ENCODE measurements around the gene SH2D5. TPM values are rescaled to one million over a fixed set of nuclear protein-coding genes. Genes with fewer than 3 reads are reported as not detected.
"Not testable (repeated sequence)": the region's sequence is repeated elsewhere in the genome, so short reads cannot be mapped to it uniquely, and the experiment has no call there.

SH2D5 gene
- total RNA-seq, 1 donor from 2014 or later: 0.64 TPM

DNA sequence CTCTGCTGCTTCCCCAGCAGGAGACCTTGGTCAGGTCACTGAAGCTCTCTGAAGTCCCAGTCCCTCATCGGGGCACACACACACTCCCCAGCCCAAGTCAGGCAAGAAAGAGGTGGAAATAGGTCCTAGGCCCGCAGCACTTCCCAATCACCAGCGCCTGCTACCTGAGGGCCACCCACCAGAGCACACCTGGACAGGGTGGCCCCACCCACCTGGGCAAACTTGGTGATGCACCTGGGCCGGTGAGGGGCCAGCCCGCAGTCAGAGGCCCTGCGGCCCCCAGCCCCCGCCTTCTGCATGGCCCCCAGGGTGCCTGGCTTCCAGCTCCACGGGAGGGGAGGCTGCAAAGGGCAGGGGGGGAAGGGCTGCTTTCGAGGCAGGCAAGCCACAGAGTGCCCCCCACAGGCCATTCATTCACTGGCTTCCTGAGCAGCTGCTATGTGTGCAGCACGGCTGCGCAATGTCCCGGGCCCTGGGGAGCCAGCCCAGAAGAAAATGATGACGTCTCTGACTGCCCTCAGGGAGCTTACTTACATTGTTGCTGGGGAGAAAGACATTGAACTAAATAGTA lies 4.7 kb downstream of the SH2D5 start:
- ATAC-seq: no peak

GRCh38 chr1:20726932-20727745 lies 5.4 kb downstream of the SH2D5 start:
- ATAC-seq: no peak

DNA sequence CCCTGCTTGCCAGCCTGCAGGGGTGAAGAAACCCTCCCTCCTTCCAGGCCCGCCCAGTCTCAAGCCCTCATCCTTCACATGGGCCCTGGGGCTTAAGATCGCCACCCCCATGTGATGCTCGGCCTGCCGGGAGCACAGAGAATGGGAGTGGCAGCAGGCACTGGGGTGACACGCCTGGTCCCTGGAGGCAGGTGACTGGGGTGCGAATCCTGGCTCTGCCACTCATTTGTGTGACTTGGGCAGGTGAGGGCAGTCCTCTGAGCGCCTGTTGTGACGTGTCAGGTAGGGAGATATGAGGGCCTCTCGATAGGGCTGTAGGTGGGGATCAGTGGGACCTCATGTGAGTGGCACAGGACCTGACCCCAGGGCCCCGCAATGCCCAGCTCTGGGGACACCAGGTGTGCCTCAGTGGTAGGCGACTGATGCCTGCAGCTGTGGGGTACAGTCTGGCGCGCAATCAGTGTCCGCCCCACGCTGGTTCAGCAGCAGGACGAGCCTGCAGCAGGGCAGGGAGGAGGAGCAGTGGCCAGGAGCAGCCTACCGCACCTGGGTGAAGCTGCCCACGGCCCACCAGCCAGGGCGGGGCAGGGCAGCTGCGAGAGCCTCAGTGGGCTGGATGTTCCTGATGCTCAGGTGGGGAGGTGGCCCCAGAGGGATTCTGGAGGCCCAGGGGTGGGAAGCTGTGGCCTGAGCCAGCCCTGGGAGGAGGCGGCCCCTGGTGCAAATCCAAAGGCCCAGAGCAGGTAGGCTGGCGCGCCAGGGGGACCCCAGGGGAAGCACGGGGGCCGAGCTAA lies 6.2 kb downstream of the SH2D5 start:
- ATAC-seq: peak; percentile 14

DNA sequence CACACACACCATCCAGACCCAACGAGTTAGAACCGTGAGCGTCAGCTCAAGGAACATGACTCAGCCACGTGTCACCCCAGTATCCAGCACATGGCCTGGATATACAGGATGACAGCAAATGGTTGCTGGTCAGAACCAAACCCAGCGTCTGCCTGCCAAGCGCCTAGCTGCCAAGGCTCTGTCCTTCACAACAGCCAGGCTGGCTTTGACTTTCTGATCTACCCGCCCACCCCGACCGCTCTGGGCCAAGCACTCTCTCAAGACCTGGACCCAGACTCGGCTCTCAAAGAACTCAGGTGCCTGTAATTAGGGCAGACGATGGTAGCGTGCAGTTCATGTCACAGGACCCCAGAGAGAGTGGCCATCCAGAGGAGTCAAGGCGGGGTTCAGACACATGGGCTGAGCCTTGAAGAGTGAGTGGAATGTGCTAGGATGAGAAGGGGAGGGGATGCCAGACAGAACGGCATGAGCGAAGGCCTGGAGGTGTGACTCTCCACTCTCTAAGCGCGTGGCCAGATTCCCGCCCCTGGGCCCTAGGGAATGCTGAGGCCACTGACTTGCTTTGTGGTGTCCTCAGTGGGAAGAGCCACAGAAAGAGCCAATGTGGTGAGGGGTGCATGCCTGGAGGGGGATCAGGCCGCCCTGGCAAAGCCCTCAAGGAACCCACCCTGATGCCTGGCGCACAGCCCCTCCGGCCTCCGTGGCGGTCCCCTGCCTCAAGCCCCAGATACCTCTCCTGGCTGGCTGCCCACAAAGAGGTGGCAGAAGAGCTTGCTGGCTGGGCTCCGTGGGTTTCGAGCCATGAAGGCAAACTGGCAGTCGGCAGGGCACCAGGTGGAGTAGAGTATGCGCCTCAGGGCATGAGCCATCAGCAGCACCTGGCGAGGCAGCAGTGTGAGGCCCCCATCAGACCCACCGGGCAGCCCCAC lies 7.0 kb downstream of the SH2D5 start:
- peak; percentile 52 for ATAC-seq

DNA sequence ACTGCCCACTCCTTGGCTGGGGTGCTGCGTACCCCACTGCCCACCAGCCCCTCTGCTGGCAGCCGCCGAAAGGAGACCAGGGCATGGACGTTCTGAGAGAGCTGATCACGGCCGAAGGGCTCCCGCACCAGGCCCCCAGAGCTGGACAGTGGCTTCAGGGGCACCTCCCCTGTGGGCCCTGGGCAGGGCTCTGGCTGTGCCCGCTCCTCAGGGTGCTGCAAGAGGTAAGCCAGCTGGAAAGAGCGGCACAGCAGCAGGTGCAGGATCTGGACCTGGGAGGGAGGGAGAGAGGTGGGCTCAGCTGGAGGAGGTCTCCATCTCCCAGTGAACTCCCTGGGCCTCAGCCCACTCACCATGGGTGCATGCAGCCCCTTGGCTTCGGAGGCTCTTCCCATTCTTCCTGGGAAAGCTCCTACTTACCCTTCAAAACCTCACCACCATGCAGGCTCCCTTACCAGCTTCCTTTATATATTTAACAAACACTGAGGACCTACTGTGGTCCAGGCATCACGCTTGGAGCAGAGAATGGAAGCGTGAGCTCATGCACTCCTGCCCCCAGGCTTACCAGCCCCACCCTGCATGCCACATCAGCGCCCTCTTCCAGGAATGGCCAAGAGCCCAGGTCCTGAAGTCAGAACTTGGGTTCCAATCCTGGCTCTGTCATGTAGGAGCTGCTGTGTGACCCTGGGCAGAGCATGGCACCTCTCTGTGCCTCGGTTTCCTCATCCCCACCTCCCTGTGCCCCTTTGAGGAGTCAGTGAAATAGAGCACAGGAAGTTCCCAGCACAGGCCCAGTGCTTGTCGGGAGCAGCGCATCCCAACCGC lies 7.9 kb downstream of the SH2D5 start:
- no peak for ATAC-seq

GRCh38 chr1:20723537-20724363 lies 8.8 kb downstream of the SH2D5 start:
- peak; percentile 39 for ATAC-seq

- no peak for ATAC-seq
Measured at GRCh38 chr1:20723159-20723536, 9.4 kb downstream of the SH2D5 start.

DNA sequence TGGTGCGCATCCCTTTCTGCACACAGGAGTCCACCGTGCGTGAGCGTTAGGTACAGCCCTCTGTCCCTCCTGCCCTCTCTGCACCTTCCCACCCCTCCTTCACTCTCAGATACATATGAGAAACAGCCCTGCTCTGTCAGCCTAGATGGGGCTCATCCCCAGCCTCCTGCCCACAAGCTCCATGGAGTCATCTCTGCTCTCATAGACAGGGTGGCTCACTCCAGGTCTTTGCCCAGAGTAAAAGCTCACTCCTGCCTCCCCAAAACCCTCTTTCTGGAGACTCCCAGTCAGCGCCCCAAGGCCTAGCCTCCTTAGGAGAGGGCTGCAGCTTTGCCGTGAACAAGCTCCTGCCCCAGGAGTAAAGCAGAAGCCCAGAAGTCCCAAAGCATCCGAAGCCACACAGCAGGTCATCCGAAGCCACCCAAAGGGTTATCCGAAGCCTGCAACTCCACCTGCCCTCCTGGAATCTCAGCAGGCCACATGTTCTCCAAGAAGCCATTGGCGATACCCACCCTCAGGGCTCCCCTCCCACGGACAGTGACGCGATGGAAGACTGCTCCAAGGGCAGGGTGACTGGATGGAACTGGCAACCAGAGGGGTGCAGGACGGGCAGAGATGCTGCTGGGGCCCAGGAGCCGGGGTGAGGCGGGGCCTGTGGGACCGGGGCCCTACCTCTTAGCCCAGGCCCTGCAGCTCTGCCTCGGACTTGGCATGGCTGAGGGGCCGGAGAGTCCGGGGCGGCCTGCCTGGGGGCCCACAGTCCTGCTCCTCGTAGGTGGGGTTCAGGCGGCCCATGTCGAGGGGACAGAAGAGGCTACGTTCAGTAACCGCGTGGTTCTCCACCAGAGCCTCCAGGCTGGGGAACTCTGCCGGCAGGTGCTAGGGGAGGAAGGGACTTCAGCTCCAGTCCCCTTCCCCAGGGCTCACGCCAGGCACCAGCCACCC lies 11.1 kb downstream of the SH2D5 start:
- no peak for ATAC-seq

- no peak for ATAC-seq
Measured at GRCh38 chr1:20720631-20721091, 11.8 kb downstream of the SH2D5 start.

GRCh38 chr1:20719871-20720620 lies 12.5 kb downstream of the SH2D5 start:
- no peak for ATAC-seq

DNA sequence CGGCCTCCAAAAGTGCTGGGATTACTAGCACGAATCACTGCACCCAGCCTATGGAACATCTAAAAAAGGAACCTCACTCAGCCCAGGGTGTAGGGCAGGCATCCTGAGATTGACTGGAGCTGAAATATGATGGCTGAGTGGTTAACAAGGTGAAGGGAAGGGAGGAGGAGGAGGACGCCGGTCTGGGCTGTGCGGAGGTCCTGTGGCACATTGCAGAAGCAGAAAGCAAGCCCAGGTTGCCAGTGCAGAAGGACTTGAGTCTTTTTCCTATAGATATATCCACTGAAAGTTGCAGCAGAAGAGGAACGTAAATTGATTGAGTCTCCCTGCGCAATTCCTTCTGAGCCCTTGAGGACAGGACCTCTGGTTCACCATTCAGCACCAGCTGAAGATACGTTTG lies 13.2 kb downstream of the SH2D5 start:
- ATAC-seq: no peak

DNA sequence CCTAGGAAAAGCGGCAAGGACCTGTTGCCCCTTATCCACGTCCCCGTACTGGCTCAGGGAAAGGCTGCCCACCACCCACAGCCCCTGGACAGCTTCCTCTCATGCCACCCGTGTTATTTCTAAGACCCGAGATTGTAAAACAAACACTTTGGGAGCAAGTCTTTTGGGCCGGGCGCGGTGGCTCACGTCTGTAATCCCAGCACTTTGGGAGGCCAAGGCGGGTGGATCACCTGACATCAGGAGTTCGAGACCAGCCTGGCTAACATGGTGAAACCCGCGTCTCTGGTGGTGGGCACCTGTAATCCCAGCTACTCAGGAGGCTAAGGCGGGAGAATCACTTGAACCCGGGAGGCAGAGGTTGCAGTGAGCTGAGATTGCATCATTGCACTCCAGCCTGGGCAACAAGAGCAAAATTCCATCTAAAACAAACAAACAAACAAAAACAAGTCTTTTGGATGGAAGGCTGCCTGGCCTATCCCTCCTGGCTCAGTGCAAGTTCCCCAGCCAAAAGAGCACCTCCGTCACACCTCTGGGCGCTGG lies 14.1 kb downstream of the SH2D5 start:
- not testable (repeated sequence) for ATAC-seq

DNA sequence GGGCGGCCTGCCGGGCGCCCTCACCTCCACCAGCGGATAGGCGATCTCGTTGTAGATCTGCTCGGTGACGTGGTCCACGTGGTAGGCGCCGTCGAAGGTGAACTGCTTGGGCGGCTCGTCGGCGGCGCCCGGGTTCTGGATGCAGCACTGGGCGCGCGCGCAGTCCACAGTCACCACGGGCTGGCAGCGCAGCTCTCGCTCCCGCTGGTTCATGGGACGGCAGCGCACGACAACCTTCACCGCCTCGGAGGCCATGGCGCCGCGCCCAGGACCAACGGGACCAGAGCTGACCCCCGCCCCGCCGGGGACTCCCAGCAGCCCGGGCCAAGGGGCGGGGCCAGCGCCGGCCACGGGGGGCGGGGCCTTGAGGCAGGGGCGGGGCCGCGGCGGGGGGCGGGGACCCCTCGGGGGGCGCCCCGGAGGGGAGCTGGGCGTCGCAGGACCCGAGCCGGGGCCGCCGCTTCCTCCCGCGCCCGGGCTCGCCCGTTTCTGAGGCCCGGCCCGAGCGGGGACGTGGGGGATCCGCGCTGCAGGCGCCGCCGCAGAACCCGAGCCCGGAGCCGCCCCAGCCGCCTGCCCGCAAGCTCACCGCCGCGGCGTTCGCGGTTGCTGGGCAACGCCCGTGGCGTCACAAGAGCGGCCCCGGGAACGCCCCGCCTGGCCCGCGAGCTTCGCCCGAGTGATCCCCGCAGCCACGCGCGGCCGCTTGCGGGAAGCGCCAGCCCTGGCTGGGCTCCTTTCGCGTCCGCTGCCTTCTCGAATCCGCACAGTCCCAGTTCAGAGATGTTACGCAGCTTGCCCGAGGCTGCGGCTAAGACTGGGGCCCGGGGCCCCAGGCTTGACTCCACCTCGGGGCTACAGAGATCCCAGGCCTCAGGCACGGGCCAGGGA lies 14.8 kb downstream of the SH2D5 start, which contains the start of gene KIF17:
TSS of gene KIF17 (minus strand) at position 556 of the 891 bp plus-strand sequence. CDS start at position 255, 301 bp downstream.
- ATAC-seq: peak; percentile 75

DNA sequence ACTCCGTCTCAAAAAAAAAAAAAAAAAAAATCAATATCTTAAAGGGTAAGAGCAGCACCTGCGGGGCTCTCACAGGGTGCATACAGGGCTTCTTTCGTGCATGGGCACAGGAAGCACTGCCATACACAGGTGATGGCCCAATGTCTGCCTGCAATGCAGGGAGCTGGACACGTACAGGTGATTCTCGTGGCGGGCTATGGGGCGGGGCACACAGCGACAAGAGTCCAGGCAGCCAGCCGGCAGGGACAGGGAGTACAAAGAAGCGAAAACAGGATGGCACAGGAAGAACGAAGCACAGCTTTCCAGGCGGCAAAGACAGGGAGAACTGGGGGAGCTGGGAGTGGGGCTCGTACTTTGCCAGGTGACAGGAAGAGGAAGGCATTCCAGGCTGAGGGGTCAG lies 16.3 kb downstream of the SH2D5 start:
- no peak for ATAC-seq

DNA sequence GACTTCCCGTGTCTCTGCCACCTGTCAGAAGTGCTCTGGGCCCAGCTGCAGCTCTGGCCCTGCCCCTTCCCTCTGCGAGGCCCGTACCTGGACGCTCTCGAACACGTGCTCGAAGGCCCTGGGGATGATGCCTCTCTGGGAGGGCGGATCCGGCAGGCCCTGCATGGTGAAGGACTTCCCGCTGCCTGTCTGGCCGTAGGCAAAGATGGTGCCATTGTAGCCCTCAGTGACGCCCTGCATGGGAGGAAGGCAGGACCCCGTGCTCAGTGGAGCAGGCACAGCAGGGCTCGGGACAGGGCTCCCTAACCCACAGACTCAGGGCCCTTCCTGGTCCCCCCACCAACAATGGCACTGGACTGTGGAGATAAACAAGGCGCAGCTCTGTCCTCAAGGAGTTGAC lies 17.1 kb downstream of the SH2D5 start:
- ATAC-seq: no peak

DNA sequence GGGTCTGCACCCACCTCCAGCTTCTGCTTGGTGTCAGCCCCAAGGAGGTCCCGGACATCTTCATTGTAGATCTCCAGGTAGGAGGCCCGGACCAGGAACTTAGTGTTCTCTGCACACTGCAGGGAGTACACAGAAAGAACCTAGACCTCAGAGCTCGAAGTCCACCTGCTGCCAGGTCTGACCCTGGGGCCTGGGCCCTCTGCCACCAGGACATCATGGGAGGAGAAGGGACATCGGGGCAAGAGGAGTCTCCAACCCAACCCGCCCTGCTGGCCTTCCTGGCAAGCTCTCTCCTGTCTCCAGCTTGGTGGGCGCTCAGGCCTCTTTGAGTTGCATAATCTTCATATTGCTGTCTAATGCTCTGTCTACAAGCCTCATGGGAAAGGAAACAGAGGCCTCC lies 19.1 kb downstream of the SH2D5 start:
- ATAC-seq: no peak

- no peak for ATAC-seq
Measured at GRCh38 chr1:20712215-20712577, 20.3 kb downstream of the SH2D5 start.
